Measurements from ENCODE around the gene ERFE. TPM values are rescaled to one million over a fixed set of nuclear protein-coding genes. Genes with fewer than 3 reads are reported as not detected.
A peak's percentile ranks its signal among the peaks of the same experiment; 100 is the strongest.

ERFE gene
- total and polyA plus RNA-seq, 9 donors: 6.1 to 25.0 (median 9.2) TPM

DNA sequence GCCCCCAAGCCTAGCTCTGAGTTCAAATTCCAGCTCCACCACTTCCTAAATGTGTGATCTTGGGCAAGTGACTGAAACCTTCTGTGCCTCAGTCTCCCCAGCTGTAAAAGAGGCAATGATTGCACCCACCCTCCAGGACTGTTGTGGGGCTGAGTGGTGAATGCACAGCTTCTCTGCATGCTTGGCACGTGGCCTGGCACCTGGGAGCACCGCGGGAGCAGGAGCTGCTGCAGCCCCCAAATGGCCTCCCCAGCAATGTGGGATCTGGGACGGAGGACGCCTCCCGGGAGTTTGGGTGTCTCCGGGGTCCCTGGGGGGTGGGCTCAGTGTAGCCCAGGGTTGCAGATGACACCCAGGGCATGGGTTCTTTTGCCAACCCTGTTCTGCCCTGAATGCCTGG, 18.7 kb upstream of the ERFE start:
- H3K36me3 ChIP-seq (ENCODE audit: control insufficient read depth, insufficient read depth, low read length): peaks cover 18% of the 10 kb centered on the region
- H3K9me3 ChIP-seq (replicated peaks; ENCODE audit: control insufficient read depth, low read depth, low read length): no peaks in the 10 kb centered on the region
- no peak for DNase-seq
- H3K4me1 ChIP-seq (ENCODE audit: control insufficient read depth, insufficient read depth, low read length): peaks cover 79% of the 10 kb centered on the region
- no peaks in the 10 kb centered on the region for H3K27me3 ChIP-seq (ENCODE audit: control insufficient read depth, insufficient read depth, low read length)
- no peak overlapping the region for H3K4me3 ChIP-seq (ENCODE audit: low read length)
- WGBS (ENCODE audit: insufficient coverage): 84% methylated on average over 5 of the region's 7 CpGs
- H3K27ac ChIP-seq (ENCODE audit: low read length): no peak overlapping the region

DNA sequence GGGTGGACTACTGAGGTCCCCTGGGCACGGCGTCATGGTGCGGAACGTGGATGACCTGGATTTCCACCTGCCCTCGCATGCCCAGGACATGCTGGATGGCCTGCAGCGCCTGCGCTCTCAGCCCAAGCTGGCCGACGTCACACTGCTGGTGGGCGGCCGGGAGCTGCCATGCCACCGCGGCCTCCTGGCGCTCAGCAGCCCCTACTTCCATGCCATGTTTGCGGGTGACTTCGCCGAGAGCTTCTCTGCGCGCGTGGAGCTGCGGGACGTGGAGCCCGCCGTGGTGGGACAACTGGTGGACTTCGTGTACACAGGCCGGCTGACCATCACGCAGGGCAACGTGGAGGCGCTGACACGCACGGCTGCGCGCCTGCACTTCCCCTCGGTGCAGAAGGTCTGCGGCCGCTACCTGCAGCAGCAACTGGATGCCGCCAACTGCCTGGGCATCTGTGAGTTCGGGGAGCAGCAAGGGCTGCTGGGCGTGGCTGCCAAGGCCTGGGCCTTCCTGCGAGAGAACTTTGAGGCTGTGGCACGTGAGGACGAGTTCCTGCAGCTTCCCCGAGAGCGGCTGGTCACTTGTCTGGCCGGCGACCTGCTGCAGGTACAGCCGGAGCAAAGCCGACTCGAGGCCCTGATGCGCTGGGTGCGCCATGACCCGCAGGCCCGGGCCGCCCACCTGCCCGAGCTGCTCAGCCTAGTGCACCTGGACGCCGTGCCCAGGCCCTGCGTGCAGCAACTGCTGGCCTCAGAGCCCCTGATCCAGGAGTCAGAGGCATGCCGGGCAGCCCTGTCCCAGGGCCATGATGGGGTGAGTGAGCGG, 17.8 kb upstream of the ERFE start:
- no peak overlapping the region for H3K4me3 ChIP-seq (ENCODE audit: low read length)
- H3K9me3 ChIP-seq (replicated peaks; ENCODE audit: control insufficient read depth, low read depth, low read length): no peaks in the 10 kb centered on the region
- H3K4me1 ChIP-seq (ENCODE audit: control insufficient read depth, insufficient read depth, low read length): peaks cover 75% of the 10 kb centered on the region
- no peaks in the 10 kb centered on the region for H3K27me3 ChIP-seq (ENCODE audit: control insufficient read depth, insufficient read depth, low read length)
- peaks cover 18% of the 10 kb centered on the region for H3K36me3 ChIP-seq (ENCODE audit: control insufficient read depth, insufficient read depth, low read length)
- H3K27ac ChIP-seq (ENCODE audit: low read length): no peak overlapping the region
- WGBS (ENCODE audit: insufficient coverage): 89% methylated on average over 60 of the region's 60 CpGs
- no peak for DNase-seq

DNA sequence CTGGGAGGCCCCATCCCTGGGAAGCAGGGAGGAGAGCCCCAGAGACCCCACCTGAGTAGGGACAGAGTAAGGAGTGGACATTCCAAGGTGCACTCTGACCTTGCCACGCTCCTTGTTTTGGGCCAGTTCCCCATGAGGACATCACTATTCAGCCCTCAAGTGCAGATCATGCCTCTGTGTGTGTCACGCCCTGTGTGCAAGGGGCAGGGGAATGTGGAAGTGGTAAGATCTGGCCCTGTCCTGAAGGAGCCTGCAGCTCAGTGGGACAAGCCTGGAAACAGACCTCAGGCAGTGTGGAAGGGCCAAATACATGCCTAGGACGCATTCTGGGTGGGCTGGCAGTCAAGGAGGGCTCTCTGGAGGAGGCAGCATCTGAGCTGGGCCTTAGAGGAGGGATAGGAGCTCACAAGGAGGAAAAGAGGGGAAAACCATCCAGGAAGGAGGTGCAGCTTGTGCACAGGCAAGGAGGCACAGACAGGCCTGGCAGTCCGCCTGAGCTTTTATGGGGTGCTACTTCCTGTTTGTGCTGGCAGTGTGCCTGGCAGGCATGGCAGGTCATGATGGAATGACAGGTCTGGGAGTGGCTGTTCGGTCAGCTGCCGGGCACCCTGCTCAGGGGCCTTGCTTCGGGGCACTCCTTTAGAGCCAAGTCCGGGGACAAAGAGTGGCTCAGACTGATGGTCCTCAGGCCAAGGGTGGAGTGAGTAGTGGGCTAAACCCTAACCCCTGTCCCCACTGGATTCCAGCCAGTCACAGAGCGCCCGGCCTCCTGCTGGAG, 17.0 kb upstream of the ERFE start:
- Histone ChIP-seq H3K27me3 (ENCODE audit: control insufficient read depth, insufficient read depth, low read length) (no peaks in the 10 kb centered on the region), H3K4me3 (ENCODE audit: low read length) (no peak overlapping the region), H3K27ac (ENCODE audit: low read length) (peak overlapping the region; percentile 18), H3K36me3 (ENCODE audit: control insufficient read depth, insufficient read depth, low read length) (peaks cover 18% of the 10 kb centered on the region), H3K4me1 (ENCODE audit: control insufficient read depth, insufficient read depth, low read length) (peaks cover 70% of the 10 kb centered on the region), H3K9me3 (replicated peaks; ENCODE audit: control insufficient read depth, low read depth, low read length) (no peaks in the 10 kb centered on the region)
- DNase-seq: peak; percentile 52
- WGBS (ENCODE audit: insufficient coverage): 71% methylated on average over 7 of the region's 10 CpGs

DNA sequence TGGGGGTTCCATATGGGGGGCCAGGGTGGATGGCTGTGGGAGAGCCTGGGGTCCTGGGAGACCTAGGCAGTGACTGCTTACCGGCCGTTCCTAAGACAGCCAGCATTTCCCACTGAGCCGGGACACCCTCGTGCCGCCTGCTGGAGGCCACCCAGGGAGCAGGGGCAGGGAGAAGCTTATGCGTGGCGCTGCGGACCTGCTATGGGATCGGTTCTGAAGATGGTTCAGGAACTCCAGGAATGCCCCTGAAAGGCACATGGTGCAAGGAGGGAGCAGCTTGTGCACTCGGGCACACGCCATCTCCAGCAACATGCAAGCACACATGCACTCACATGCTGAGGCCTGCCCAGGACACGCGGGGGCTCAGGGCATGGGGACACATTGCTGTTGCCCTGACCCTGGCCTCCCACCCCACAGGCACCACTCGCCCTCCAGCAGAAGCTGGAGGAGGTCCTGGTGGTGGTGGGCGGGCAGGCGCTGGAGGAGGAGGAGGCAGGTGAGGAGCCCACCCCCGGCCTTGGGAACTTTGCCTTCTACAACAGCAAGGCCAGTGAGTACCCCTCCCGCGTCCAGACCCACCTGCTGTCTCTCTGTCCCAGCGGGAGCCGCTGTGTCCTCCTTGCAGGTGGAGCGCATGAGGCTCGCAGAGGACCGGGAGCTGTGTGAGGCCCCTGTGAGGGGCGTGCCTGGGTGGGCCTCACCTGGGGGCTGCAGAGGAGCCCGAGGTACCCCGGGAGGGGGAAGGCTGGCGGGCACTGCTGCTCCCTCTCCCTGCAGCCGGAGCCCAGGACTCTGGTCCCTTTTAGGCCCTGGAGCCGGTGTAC, 16.2 kb upstream of the ERFE start:
- no peak overlapping the region for H3K4me3 ChIP-seq (ENCODE audit: low read length)
- WGBS (ENCODE audit: insufficient coverage): 50% methylated on average over 19 of the region's 30 CpGs
- H3K9me3 ChIP-seq (replicated peaks; ENCODE audit: control insufficient read depth, low read depth, low read length): no peaks in the 10 kb centered on the region
- H3K27ac ChIP-seq (ENCODE audit: low read length): peak overlapping the region; percentile 56
- DNase-seq: no peak
- H3K36me3 ChIP-seq (ENCODE audit: control insufficient read depth, insufficient read depth, low read length): peaks cover 18% of the 10 kb centered on the region
- H3K27me3 ChIP-seq (ENCODE audit: control insufficient read depth, insufficient read depth, low read length): no peaks in the 10 kb centered on the region
- H3K4me1 ChIP-seq (ENCODE audit: control insufficient read depth, insufficient read depth, low read length): peaks cover 67% of the 10 kb centered on the region

DNA sequence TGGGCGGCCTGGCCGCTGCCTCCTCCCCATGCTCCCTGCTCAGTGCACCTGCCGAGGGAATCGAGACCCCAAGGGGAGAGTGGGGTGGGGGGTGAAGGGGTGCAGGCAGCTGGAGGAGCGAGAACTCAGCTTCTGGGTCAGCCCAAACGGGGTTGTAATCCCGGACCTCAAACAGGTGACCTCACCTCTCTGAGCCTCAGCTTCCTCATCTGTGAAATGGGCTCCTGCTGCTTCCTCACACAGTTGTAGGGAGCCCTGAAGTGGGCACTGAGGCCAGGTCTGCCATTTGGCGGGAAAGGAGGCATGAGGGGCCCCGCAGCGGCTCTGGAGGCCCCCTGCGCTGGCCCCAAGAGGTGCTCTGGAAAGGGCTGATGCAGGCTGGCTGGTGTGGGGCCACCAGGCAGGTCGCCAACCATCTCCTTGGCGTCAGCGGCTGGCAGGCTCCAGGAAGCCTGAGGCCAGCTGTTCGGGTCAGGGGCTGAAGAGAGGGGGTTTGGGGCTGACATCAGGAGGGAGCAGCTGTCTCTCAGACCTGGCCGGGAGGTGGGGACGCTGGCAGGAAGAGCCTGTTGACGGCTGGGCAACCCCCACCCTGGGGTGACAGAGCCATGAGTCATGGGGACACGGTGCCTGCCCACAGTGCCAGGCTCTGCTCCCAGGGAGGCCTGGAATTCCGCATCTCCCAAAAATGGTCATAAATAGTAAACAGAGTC, 15.4 kb upstream of the ERFE start:
- Histone ChIP-seq H3K27ac (ENCODE audit: low read length) (peak overlapping the region; percentile 56), H3K27me3 (ENCODE audit: control insufficient read depth, insufficient read depth, low read length) (no peaks in the 10 kb centered on the region), H3K36me3 (ENCODE audit: control insufficient read depth, insufficient read depth, low read length) (peaks cover 18% of the 10 kb centered on the region), H3K4me1 (ENCODE audit: control insufficient read depth, insufficient read depth, low read length) (peaks cover 67% of the 10 kb centered on the region), H3K4me3 (ENCODE audit: low read length) (no peak overlapping the region), H3K9me3 (replicated peaks; ENCODE audit: control insufficient read depth, low read depth, low read length) (no peaks in the 10 kb centered on the region)
- 49% methylated on average over 10 of the region's 20 CpGs for WGBS (ENCODE audit: insufficient coverage)
- DNase-seq: peak; percentile 71

DNA sequence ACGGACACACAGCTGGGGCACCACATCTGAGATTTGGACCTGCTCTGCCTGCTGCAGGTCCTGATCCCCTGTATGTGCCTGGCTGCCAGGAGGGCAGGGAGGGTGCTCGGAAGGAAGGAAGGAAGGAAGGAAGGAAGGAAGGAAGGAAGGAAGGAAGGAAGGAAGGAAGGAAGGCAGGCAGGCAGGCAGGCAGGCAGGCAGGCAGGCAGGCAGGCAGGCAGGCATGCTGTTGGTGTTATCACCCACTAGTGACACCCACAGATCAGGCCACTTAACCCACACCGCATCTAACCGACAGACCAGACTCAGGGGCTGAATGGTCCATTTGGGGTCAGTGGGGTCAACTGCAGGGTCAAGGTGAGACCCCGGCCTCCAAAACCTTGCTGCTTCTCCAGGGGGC, 14.5 kb upstream of the ERFE start:
- no peaks in the 10 kb centered on the region for H3K27me3 ChIP-seq (ENCODE audit: control insufficient read depth, insufficient read depth, low read length)
- DNase-seq: no peak
- H3K4me1 ChIP-seq (ENCODE audit: control insufficient read depth, insufficient read depth, low read length): peaks cover 66% of the 10 kb centered on the region
- WGBS (ENCODE audit: insufficient coverage): 40% methylated on average over 1 of the region's 5 CpGs
- no peaks in the 10 kb centered on the region for H3K9me3 ChIP-seq (replicated peaks; ENCODE audit: control insufficient read depth, low read depth, low read length)
- H3K4me3 ChIP-seq (ENCODE audit: low read length): no peak overlapping the region
- peaks cover 18% of the 10 kb centered on the region for H3K36me3 ChIP-seq (ENCODE audit: control insufficient read depth, insufficient read depth, low read length)
- peak overlapping the region; percentile 56 for H3K27ac ChIP-seq (ENCODE audit: low read length)

DNA sequence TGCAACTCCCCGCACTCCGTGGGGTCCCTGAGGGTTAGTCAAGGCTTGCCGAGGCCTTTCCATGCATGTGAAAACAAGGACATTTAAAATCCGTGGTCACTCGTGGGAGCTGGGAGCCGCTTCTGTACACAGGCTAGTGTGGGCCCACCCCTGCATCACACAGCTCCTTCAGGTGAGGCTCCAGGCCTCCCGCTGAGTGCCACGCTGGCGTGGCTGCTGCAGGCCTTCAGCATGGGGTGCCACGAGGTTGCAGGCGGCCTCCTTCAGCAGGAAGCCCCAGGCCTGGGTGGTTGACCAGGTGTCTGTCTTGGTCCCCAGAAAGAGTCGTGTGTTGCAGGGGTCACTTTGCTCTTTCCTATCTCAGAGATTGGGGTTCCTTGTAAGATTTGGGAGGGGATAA, 13.7 kb upstream of the ERFE start:
- H3K9me3 ChIP-seq (replicated peaks; ENCODE audit: control insufficient read depth, low read depth, low read length): no peaks in the 10 kb centered on the region
- DNase-seq: no peak
- H3K4me3 ChIP-seq (ENCODE audit: low read length): no peak overlapping the region
- peaks cover 18% of the 10 kb centered on the region for H3K36me3 ChIP-seq (ENCODE audit: control insufficient read depth, insufficient read depth, low read length)
- no peaks in the 10 kb centered on the region for H3K27me3 ChIP-seq (ENCODE audit: control insufficient read depth, insufficient read depth, low read length)
- H3K27ac ChIP-seq (ENCODE audit: low read length): no peak overlapping the region
- H3K4me1 ChIP-seq (ENCODE audit: control insufficient read depth, insufficient read depth, low read length): peaks cover 66% of the 10 kb centered on the region
- 65% methylated on average over 8 of the region's 12 CpGs for WGBS (ENCODE audit: insufficient coverage)

DNA sequence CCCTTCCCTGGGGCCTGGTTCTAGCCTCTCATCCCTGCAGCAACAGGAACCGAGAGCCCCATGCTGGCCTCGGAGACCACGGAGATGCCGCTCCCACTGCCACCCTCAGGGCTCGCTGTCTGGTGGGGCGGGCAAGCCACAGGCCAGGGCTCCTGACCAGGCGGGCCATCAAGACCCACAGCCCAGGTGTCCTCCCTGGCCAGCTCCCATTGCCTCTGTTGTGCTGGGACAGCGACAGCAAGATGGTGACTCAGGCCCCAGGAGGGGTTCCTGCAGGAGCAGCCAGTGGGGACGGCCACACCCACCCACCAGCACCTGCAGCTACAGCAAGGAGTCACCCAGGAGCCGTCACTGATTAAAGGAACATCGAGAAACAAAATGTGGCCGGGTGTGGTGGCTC, 12.9 kb upstream of the ERFE start:
- Histone ChIP-seq H3K4me1 (ENCODE audit: control insufficient read depth, insufficient read depth, low read length) (peaks cover 71% of the 10 kb centered on the region), H3K27me3 (ENCODE audit: control insufficient read depth, insufficient read depth, low read length) (no peaks in the 10 kb centered on the region), H3K27ac (ENCODE audit: low read length) (no peak overlapping the region), H3K36me3 (ENCODE audit: control insufficient read depth, insufficient read depth, low read length) (peaks cover 16% of the 10 kb centered on the region), H3K9me3 (replicated peaks; ENCODE audit: control insufficient read depth, low read depth, low read length) (no peaks in the 10 kb centered on the region), H3K4me3 (ENCODE audit: low read length) (no peak overlapping the region)
- WGBS (ENCODE audit: insufficient coverage): 89% methylated on average over 8 of the region's 12 CpGs
- no peak for DNase-seq

DNA sequence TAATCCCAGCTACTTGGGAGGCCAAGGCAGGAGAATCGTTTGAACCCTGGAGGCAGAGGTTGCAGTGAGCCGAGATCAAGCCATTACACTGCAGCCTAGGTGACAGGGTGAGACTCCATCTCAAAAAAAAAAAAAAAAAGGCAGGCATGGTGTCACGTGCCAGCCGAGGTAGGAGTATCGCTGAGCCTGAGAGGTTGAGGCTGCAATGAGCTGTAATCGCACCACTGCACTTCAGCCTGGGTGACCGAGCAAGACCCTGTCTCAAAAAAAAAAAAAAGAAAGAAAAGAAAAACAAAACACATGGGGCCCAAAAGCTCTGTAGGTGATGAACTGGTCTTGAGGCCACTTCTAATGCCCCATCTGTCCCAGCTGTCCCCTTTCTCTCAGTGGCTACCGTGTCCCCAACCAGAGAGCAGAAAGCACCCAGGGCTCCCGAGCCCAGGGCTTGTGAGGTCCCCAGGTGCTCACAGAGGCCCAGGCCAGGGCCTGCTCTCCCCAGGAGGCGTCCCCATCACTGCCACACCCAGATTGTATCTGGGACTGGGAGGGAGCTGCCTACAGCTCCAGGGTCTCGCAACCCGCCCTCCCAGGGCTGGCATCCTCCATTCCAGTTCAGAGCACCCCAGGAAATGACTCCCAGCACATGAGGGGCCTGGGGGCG, 11.8 kb upstream of the ERFE start:
- 67% methylated on average over 4 of the region's 13 CpGs for WGBS (ENCODE audit: insufficient coverage)
- H3K9me3 ChIP-seq (replicated peaks; ENCODE audit: control insufficient read depth, low read depth, low read length): no peaks in the 10 kb centered on the region
- no peaks in the 10 kb centered on the region for H3K27me3 ChIP-seq (ENCODE audit: control insufficient read depth, insufficient read depth, low read length)
- no peak overlapping the region for H3K27ac ChIP-seq (ENCODE audit: low read length)
- peaks cover 71% of the 10 kb centered on the region for H3K4me1 ChIP-seq (ENCODE audit: control insufficient read depth, insufficient read depth, low read length)
- peaks cover 9% of the 10 kb centered on the region for H3K36me3 ChIP-seq (ENCODE audit: control insufficient read depth, insufficient read depth, low read length)
- H3K4me3 ChIP-seq (ENCODE audit: low read length): no peak overlapping the region
- DNase-seq: no peak
